GM18520 (cell line): Measurements from ENCODE around the gene ANKRD12.

Experiments used
- ATAC-seq: cut with Tn5 transposase; IDR thresholded peaks from one replicate; pipeline ENCODE4 v1.9.1; 2021; ENCODE audit not compliant: unreplicated experiment

ANKRD12 gene

DNA sequence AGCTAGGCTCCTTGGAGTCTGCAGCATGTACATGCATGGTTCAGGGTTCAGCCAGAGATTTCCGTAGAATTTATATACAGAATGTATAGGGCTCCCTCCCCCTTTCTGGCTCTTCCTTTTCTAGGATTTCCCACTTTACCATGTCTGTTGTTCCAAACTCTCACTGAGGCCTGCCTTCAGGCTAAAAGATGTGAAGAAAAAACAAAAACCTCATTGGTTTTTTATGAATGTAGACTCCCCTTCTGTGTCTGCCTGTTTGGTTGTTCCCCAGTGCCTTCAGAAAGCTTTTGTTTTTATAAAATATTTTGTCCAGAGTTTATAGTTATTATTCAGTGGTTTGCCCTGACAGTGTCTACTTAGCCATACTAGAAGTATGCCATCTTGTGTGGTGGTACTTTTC lies 30.5 kb upstream of the ANKRD12 start:
- no peak for ATAC-seq

DNA sequence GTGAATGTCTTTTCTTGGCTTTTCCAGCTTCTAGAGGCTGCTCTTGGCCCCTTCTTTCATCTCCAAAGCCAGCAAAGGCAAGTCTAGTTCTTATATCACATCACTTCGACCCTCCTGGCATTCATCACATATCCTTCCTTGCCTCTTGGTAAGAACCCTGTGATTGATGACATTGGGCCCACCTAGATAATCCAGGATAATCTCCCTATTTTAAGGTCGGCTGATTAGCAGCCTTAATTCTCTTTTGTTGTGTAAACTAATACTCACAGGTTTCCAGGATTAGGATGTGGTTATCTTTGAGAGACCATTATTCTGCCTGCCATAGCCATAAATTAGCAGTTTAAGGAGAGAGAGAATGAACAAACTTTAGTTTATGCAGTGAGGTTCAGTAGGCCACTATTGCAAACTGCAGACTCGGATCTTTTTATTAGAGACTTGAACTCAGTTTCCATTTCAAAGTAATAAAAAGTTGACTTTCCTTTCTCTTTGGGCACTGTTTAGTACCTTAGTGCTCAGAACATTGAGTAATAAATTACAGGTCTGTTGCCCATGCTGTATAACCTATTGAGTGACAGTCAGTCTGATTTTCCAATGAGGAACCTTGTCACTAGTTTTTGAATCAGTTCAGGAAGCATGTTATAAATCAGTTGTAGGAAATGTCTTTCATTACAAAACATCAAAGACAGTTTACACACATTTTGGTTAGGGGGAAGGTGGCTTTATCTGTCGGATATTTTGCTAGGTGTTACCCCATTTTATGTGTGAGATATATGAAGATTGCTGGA lies 29.6 kb upstream of the ANKRD12 start:
- ATAC-seq: no peak

- ATAC-seq: no peak
These were observed 27.7 kb upstream of the ANKRD12 start for GRCh38 chr18:9108911-9109310.

- no peak for ATAC-seq
These were observed 27.1 kb upstream of the ANKRD12 start for GRCh38 chr18:9109523-9109922.

- ATAC-seq: no peak
These were observed 23.0 kb upstream of the ANKRD12 start for GRCh38 chr18:9113468-9114149.

DNA sequence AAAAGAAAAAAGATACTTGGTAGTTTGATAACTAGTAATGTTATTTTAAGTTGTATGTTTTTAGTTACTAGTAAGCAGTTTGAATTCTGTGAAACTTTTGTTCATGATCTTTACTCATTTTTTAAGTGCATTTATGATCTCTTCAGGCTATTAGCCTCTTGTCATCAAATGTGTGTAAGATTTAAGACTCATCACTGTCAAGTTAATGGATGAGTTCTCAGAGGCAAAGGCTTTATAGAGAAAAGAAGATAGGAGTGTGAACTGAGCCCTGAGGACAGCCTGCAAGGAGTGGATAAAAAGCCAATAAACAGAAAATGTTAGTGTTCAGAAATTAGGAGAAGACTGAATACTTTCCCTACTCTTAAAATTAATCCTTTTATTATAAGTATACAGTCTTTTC lies 20.6 kb upstream of the ANKRD12 start:
- no peak for ATAC-seq

GRCh38 chr18:9117980-9118841 lies 18.4 kb upstream of the ANKRD12 start:
- peak; percentile 32 for ATAC-seq

GRCh38 chr18:9120796-9121195 lies 15.8 kb upstream of the ANKRD12 start:
- no peak for ATAC-seq

DNA sequence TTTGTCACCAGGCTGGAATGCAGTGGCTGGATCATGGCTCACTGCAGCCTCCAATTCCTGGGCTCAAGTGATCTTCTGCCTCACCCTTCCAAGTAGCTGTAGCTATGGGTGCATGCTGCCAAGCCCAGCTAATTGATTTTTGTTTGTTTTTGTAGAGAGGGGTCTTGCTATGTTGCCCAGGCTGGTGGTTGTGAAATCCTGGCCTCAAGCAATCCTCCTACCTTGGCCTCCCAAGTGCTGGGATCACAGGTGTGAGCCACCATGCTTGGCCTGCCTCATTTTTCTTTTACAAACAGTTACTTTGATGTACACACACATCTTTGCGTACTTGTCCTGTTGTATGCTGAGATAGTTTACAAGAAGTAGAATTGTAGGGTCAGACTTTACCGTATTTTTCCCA lies 13.1 kb upstream of the ANKRD12 start:
- ATAC-seq: no peak

DNA sequence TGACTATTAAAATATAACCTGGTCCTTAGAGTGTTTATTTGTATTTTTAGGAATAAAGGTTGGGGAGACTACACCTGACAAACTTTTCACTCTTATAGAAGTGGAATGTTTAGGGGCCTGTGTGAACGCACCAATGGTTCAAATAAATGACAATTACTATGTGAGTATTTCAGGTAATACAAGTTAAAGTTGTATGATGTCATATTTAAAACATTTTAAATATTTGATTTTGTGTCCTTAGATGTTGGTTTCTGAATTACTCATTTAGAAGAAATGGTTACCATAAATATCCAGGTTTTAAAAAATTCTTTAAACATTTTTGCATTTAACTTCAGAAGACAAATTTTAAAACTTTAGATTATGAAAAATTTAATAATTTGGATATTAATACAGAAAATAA lies 11.8 kb upstream of the ANKRD12 start:
- ATAC-seq: no peak

DNA sequence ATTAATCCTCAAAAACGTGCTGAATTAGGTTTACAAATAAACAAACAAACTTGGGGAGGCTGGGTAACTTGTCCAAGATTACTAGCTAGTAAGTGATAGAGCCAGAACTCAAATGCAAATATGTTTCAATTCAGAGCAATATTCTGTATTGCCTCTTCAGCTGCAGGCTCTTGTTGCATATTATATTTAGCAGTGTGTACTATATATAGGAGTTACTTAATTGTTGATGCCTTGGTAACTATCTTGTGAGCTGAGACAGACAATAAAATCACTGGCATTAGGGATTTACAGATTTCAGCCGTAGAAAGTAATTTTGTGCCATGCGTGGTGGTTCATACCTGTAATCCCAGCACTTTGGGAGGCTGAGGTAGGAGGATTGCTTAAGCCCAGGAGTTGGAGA lies 10.2 kb upstream of the ANKRD12 start:
- no peak for ATAC-seq

DNA sequence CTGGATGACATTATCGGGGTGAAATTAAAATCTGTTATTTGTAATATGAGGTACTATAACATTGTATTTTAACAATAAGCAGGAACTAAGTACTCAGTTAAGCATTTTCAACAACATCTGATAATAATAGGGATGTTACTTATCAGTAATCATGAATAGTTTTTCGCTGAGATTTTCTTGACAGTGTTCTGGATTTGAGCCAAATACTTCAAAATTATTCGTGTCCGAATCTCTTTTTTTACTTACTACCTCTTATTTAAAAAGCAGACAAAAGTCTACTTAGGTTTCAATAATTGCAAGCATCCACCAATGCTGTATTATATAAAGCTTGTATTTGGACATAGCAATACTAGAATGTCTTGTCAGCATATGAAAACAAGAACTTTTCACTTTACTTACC lies 6.4 kb upstream of the ANKRD12 start:
- ATAC-seq: no peak

DNA sequence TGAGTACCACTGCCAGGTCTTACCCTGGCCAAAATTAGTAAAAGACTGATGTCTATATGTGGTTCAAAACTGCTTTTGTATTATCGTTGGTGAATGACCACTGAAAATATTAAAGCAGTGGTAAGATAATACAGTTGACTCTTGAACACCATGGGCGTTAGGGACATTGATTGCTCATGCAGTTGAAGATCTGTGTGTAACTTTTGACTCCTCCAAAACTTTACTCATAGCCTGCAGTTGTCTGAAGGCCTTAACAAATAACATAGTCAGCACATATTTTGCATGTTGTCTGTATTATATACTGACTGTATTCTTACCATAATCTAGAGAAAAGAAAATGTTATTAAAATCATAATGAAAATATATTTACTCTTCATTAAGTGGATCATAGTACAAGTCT lies 5.8 kb upstream of the ANKRD12 start:
- no peak for ATAC-seq

DNA sequence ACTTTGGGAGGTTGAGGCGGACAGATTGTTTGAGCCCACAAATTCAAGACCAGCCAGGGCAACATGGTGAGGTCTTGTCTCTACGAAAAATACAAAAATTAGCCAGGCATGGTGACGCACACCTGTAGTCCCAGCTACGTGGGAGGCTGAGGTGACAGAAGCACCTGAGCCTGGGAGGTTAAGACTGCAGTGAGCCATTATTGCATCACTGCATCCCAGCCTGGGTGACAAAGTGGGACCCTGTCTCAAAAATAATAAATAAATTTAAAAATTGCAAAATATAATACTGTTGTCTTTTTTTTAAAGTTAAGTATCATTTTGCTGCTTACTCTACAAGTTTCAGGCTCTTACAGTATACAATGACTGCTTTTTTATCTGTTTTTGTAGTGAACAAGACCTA lies 4.0 kb upstream of the ANKRD12 start:
- ATAC-seq: no peak

DNA sequence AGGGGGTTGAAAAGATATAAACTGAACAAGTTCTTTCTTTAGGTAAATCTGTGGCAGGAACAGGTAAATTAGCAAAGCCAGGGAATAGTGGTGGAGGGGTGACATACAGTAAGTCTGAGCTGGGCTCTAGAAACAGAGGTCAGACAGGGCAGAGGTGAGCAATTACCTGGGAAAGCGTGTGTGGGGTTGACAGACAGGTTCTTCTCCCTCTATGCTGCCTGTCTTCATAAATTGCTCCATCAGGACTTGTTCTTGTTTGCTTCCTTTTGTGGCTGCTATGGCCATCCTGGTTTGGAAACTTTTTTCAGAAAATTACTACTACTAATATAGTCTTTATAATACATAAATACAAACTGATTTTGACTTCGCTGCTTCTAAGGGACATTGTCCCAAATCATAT lies 3.4 kb upstream of the ANKRD12 start:
- ATAC-seq: no peak

- no peak for ATAC-seq
These were observed 1.3 kb upstream of the ANKRD12 start for GRCh38 chr18:9135081-9135911.

GRCh38 chr18:9135912-9136314 lies 668 bp upstream of the ANKRD12 start:
- ATAC-seq: peak; percentile 2

DNA sequence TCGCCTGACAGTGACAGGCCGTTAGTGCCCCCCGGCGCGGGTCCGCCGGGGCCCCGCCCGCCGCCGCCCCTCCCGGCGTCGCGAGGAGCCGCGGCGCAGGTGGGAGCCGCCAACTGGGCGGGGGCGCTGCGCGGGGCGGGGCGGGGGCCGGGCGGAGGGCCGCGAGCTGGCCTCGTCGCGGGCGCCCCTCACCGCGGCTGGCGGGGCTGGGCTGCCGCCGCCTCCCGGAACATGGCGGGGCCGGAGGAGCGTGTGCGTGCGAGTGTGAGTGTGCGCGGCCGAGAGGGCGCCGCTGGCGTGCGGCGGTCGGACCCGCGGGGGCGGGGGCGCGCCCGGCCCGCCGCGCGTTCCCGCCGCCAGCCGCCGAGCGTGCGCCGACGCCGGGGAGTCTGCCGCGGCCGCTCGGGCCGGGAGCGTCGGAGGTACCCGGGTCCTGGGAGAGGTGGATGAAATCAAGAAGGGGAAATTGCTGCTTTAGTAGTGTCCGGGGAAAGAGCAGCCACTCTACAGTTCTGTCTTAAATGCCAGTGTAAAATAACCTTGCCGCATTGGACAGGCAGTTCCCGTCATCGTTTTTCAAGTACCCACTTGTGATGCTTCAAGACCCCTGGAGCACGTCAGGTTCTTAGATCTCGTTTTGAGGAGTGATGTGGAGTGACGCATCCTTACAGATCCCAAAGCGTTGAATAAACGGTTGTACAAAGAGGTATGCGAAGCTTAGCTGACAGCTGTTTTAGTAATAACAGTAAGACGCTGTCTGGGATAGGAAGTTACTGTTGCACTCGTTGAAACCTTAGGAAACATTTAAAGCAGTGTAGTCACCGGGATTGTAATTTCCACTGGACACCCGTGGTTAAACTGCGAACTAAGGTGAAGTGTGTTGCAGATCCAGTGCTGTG lies 836 bp downstream of the ANKRD12 start:
- ATAC-seq: peak; percentile 31

- no peak for ATAC-seq
These were observed 2.9 kb downstream of the ANKRD12 start for GRCh38 chr18:9139400-9140039.
